Measurements from ENCODE around the gene ZNF365.
"Not testable (repeated sequence)": the region's sequence is repeated elsewhere in the genome, so short reads cannot be mapped to it uniquely, and the experiment has no call there.

ZNF365 gene

DNA sequence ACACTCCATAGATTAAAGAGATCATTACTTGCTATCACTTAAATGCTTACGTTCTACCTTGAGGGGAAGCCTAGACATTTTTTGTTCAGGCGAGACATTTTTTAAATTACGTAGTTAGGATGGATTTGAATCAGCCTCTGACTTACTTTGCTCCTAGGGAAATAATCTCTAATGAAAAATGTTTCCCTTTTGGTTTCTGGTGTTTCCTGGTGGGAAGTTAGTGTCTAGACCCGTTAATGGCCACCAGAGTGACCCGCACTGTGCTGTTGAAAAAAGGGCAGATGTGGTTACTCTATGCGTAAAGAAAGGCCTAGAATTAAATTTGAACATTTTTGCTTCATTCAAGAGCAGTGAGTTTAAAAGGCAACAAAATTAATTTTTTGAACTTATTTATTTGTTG is 3.8 kb downstream of the ZNF365 start:
- DNase-seq (ENCODE audit: low read depth in 2 of 2): no peak

DNA sequence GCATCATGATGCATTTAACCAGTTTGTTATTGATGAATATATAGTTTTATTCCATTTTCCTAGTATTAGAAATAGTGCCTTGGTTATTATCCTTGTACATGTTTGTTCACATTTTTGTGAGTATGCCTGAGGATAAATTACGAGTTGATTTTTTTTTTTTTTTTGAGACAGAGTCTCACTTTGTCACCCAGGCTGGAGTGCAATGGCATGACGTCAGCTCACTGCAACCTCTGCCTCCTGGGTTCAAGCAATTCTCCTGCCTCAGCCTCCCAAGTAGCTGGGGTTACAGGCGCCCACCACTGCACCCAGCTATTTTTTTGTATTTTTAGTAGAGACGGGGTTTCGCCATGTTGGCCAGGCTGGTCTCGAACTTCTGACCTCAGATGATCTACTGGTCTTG is 4.7 kb downstream of the ZNF365 start:
- DNase-seq (ENCODE audit: low read depth in 2 of 2): not testable (repeated sequence)

DNA sequence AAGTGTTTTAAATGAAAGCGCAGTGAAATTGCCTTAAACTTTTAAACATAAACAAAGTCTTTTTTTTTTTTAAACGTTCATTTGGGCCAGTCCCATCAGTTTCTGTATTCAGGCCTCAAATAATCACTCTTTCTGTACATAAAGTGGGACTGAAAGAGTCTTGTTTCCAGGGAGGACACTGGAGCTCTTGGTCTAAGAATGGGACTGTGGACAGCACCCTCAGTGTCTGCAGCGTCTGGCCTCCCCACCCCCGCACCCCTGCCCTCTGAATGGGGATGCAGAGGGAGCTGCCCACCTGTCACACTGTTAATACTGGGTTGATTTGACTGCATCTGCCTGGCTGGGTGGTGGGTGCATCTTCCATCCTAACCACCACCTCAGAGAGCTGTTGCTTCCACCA is 5.2 kb downstream of the ZNF365 start:
- DNase-seq (ENCODE audit: low read depth in 2 of 2): no peak

DNA sequence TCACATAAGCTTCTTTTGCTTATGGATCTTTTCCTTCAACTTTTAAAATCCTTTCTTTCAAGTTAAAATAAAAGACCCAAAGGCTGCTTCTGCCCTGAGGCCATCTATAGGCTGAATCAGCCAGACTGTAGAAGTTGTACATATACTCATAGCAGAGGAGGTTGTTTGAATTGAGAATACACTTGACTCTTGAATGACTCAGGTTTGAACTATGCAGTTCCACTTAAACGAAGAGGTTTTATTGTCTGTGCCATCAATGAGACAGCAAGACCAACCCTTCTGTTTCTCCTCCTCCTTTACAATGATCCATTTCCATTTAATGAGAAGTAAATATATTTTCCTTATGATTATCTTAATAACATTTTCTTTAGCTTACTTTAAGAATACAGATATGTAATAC is 5.8 kb downstream of the ZNF365 start:
- DNase-seq (ENCODE audit: low read depth in 2 of 2): no peak

DNA sequence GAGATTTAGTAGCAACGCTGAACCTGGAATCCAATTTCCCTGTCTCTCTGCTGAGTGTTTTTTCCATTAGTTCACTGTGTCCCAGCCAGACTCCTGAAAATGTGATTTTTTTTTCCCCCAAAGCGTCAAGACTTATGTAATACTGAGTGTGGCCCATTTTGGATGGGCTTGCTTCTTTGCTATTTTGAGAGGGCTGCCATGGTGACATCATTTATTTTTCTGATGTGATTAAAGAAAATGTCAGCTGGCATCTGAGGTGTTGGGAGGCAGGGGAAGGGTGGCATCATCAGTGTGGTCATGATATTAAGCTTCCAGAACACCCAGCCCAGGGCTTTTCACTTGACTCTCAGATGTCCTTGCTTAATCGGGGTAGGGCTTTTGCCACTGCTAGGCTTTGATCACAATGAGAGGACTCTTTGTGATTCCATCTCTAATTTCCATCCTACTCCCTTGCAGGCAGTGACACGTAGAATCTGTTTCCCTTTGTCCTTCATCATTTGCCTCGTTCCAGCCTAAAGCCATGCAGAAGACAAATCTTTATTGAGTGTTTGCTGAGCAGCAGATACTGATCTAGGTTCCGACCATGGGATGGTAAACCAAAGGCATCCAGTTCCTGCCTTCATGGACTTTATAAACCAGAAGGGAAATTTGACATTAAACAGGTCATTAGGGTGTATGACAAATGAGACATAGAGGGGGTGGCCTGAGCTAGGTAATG is 7.4 kb downstream of the ZNF365 start:
- no peak for DNase-seq (ENCODE audit: low read depth in 2 of 2)

DNA sequence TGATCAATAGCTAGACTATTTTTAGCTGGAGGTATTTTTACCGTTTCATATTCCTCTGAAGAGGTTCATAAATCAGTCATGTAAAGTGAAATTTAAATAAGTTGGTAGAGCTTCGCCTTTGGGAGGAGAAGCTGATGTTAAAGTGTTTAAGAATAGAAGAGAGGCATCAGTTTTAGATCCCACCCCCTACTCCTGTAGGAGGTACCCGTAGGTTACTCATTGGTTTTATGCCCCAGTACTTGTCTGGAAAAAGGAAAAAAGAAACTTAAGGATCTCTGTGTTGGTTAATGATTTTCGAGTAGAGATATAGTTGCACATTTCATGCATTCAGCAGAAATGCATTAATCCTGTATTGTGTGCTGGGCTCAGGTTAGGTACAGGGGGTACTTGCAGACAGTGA is 8.7 kb downstream of the ZNF365 start:
- DNase-seq (ENCODE audit: low read depth in 2 of 2): no peak

DNA sequence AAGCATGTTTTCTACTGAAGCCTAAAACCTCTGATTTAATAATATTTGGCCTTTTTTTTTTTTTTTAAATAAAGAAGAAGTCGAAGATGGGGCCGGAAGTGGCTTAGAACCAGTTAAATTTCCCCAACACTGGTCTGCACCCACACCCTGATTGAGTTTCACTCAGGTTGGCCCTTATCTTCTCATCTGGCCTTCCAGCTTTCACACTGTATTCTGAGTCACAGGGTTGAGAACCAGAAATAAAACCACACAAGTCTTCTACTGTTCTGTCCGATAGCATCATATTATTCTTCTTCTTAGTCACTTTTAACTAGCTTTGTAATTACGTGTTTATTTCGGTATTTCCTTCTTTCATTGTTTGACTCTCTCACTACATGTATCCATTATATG is 9.9 kb downstream of the ZNF365 start:
- peak; percentile 16 to 59 for DNase-seq (ENCODE audit: low read depth in 2 of 2)

DNA sequence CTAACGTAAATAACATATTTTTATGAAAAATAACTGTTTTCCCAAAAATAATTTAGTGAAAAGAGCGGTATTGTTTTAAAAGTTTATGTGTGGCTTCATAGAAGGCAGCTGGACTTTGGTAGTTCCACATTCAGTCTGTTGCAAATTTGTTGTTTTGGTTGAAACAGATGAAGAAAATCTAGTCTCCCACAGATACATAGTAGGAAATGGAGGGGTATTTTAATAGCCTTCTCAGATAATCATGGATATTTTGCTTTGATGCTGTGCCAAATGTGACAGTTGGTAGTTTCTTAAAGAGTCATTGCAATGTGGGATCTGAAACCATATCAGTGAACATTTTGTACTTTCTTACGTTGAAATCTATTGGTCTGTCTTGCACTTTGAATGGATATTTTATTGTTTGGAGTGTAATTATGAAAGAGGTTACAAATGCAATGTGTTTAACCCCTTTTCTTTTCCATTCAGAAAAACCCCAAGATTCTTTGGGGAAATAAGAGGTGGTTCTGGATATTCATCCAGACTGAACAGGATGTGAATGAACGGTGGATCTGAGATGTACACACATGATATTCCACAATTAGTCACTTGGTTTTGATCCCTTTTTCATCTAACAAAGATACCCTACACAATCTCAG is 10.4 kb downstream of the ZNF365 start:
- no peak for DNase-seq (ENCODE audit: low read depth in 2 of 2)

DNA sequence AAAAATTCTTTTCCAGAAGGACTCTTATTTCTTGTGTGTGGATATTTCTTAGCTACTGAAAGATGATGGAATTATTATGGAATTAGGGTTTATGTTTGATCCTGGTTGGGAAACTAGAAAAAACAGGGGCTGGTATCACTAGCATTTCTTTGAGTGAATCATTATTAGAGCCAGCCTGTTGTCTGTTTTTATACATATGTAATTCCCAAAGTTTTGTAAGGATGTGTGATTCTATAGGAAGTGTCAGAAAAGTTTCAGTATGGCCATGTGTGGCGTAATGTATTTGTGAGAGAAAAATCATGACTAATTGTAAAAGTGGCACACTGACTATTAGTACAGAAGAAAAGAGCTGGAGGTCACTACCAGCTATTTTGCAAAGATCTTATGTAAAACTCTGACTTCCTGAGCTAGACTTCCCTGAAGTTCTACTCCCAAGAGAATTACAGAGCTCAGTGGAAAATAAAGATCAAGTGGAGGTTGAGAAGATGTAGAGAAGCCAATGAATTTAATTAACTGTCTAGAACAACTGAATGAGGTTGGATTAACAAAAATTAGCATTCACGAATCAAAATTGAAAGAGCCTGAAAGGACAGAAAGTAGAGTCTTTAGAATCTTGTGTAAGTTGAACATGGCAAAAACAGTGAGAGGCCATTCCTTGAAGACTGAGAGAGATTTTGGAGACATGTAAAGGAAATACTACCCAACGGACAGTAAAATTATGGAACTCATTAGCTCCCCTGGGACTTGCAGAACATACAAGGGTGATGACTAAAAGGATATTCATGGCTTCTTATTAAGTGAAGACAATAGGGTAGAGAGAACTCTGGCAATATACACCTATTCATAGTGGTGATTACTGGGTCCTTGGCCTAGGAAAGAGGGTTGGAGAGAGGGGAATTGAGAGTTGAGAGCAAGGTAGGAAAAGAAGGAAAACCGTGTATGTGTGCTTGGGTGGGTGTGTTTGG is 12.5 kb downstream of the ZNF365 start:
- DNase-seq (ENCODE audit: low read depth in 2 of 2): no peak

DNA sequence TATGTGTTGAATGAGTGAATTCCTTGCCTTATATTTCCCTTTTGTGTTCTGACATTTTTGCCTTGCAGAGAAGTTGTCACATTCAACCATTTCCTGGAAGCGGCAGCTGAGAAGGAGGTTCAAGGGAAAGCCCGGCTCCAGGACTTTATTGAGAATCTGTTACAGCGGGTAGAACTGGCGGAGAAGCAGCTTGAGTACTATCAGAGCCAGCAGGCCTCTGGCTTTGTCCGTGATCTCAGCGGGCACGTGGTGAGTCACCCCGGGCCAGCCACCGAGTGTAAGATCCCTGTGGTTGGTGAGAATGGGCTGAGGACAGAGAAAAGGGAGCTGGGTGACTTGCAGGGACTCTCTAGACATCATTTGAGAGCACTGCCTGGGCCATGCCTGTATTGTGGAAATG is 14.2 kb downstream of the ZNF365 start:
- DNase-seq (ENCODE audit: low read depth in 2 of 2): no peak

DNA sequence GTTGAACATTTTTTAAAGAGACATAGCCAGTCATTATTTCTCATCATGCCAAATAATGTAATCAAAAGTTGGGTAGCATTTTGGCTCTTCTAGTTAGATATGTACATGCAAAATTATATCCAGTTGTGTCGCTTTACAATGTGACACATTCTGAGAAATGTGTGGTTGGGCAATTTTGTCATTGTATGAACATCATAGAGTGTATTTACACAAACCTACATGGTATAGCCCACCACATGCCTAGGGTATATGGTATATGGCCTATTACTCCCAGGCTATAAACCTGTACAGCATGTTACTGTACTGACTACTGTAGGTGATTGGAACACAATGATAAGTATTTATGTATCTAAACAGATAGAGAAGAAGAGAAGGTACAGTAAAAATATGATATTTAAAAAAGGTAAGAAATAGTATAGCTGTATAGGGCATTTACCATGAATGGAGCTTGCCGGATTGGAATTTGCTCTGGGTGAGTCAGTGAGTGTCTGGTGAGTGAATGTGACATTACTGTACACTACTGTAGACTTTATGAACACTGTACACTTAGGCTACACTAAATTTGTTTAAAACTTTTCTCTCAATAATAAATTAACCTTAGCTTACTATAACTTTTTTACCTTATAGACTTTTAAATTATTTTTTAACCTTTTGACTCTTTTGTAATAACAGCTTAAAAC is 16.5 kb downstream of the ZNF365 start:
- DNase-seq (ENCODE audit: low read depth in 2 of 2): no peak

DNA sequence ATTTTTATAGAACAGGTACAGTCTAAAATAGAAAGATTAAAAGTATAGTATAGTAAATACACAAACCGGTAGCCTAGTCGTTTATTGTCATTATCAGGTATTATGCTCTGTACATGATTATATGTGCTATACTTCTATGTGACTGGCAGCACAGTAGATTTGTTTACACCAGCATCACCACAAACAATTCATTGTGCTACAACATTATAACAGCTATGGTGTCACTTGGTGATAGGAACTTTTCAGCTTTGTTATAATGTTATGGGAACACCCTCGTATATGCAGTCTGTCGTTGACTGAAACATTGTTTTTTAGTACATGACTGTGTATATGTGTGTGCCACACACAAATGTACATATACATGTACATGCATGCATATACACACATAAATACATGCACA is 19.1 kb downstream of the ZNF365 start:
- DNase-seq (ENCODE audit: low read depth in 2 of 2): no peak

DNA sequence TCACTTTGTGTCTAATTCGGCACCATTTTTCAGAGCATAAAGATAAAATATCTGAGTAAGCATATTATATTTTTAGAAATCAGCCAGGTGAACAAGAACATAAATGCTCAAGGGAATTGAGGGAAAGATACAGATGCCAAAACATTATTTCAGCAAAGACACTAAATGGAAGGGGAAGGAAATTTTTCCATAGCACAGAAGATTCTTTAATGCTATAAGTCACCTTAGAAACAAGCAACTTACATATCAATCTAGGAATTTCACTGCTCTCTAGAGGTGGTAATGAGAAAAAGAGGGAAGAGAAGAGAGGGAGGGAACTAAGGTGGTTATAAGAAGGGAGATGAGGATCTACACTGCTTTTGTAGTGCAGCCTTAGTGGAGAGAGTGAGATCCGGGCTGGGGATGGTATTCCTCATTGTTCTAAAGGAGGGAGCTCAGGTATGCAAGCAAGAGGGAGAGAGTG is 20.4 kb downstream of the ZNF365 start:
- DNase-seq (ENCODE audit: low read depth in 2 of 2): no peak

DNA sequence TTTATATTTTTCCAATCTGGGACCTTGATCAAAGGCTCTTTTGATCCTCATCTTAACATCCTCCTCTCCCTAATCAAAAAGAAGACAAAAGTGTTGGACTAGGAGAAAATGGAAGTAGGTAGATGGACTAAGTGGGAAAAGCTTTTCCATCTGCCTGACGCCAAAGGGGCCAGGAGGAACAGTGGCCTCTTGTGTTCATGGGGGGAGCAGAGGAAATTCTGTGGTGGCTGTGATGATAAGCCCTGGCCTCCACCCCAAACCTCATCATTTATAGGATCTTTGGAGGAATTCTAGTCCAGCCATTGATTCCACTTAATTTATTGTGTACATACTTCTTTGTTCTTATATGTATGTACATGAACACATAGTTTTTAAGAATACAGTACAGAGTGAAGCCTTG is 21.7 kb downstream of the ZNF365 start:
- no peak for DNase-seq (ENCODE audit: low read depth in 2 of 2)

DNA sequence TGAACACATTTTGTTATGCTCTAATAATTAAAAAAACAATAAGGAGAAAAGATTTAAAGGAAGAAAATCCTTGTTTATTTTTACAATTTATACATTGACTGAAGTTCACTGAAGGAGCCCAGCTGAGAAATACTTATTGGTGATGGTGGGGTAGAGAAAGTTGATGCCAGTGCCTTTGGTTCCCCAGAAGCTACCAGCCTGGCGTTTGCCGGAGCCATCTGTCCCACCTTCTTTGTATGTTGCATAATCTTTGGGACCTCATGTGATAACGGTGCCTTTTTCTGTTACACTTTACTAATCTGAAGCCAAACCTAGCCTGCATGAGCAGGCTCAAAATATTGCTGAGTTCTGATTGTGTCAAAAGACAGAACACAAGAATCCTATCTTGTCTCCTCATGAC is 22.7 kb downstream of the ZNF365 start:
- DNase-seq (ENCODE audit: low read depth in 2 of 2): no peak

DNA sequence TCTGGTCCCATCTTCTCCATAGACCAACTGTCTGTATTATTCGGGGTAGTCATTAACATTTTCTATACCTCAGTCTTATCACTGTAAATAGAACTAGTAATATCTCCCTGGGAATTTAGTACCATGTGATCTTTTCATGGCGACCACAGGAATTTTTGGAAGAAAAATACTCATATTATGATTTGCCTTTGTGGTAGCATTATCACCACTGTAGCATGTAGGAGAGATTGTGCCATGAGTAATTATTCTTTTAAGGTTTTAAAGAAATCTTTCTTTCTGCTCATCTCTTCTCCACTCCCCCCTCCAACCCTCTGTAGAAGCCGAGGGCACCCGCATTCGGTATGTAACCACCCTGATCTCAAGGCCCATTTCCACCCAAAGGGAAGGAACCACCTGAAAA is 25.0 kb downstream of the ZNF365 start:
- no peak for DNase-seq (ENCODE audit: low read depth in 2 of 2)

DNA sequence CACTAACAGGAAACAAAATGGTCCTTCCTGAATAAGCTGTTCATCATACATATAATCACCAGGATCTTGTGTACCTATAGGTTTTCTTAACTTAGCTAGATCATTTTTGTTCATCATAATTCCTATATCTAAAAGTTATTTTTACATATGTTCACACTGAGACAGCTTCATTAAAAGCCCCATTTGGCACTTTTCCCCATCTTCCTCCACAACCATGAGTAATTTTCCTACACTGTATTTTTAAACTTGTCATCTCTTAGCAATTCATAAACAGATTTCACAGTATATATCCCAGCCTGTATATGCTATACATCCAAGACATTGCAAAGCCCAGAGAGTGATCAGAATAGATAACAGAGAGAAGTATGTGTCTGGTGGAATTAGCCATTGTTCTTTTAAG is 28.3 kb downstream of the ZNF365 start:
- DNase-seq (ENCODE audit: low read depth in 2 of 2): no peak

DNA sequence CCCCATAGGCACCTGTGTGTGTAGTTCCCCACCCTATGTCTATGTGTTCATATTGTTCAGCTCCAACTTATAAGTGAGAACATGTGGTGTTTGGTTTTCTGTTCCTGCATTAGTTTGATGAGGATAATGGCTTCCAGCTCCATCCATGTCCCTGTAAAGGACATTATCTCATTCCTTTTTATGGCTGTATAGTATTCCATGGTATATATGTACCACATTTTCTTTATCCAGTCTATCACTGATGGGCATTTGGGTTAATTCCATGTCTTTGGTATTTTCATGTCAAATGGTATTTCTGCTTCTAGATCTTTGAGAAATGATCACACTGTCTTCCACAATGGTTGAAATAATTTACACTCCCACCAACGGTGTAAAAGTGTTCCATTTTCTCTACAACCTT is 36.4 kb downstream of the ZNF365 start:
- DNase-seq (ENCODE audit: low read depth in 2 of 2): not testable (repeated sequence)

DNA sequence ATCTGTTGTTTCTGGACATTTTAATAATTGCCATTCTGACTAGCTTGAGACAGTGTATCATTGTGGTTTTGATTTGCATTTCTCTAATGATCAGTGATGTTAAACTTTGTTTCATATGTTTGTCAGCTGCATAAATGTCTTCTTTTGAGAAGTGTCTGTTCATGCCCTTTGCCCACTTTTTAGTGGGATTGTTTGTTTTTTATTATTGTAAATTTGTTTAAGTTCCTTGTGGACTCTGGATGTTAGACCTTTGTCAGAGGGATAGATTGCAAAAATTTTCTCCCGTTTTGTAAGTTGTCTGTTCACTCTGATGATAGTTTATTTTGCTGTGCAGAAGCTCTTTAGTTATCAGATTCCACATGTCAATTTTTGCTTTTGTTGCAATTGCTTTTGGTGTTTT is 36.8 kb downstream of the ZNF365 start:
- DNase-seq (ENCODE audit: low read depth in 2 of 2): not testable (repeated sequence)

DNA sequence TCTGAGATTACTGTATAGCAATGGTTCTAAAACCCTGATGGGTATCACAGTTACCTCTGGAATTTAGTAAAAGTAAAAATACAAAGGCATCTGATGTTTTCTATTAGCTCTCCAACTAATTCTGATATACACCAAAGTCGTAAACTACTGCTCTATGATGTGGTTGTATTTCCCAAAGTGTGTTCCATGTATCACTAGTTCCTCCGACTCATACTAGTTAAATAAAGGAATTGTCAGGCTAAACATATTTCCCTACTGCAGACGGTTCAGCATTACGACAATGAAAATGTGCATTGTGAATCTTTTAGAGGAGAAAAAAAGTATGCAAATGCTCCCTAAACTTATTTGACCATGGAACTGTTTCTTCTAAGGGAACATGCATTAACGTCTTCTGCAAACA is 38.9 kb downstream of the ZNF365 start:
- no peak for DNase-seq (ENCODE audit: low read depth in 2 of 2)

DNA sequence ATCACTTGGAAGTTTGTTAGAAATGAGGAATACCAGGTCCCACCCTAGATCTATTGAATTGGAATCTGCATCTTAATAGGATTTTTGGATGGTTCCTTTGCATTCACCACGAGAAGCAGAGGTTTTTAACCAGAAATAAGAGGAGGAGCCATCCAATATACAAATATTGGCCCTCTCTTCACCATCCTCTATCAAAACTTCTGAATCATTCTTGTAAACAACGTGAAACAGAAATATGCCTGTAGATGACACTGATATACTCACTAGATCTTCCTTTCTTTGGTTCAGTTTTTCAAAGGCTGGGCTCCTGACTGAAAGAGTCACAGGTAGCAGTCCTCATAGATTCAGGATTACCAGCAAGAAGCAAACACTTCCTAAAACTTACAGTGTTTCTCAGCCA is 39.5 kb downstream of the ZNF365 start:
- no peak for DNase-seq (ENCODE audit: low read depth in 2 of 2)

DNA sequence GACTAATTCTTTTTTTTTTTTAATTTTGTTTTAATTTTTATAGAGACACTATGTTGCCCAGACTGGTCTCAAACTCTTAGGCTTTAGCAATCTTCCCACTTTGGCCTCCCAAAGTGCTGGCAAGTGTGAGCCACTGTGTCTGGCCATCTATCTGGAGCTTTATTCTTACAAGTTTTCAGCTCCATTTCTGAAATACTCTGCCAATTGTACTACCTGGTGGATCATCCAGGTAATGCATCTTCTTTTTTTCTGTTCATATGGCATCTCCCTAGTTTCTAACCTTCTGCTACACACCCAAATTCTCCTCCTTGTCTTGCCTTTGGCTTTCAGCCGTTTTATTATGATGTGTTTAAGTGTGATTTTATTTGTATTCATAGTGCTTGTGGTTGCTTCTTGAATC is 40.2 kb downstream of the ZNF365 start:
- DNase-seq (ENCODE audit: low read depth in 2 of 2): no peak
